HL-60/S4 treated with retinoic acid at 250 ng/mL for 4 days and 3 days (cell line): ENCODE measurements around the gene VOPP1.

Experiments used
- in situ Hi-C: fragments of 300-500 bp; cut with MboI; formaldehyde crosslinking; loops from 2 replicates; pipeline ENCODE4 v1.7.0; 2022; ENCODE audit warnings: low sequenced_read_pairs

Gene VOPP1

DNA sequence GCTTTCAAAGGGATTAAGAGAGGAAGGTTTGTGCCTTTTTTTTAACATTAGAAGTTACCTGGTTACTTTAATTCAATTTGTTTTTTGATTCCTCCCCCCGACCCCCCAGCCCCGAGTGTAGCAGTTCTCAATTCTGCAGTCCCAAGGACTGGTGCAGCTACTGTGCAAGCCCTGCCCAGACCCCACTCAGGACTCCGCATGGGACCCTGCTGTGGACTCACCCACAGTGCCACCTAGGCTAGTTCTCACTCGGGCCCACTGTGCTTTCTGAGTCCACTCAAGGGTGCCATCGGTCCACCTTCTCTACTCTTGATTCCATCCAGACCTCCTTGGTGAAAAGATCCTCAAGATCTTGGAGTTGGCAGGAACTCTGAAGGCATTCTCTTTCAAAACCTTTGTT, 77.4 kb downstream of the VOPP1 start:
- in situ Hi-C loops = no loop called here

DNA sequence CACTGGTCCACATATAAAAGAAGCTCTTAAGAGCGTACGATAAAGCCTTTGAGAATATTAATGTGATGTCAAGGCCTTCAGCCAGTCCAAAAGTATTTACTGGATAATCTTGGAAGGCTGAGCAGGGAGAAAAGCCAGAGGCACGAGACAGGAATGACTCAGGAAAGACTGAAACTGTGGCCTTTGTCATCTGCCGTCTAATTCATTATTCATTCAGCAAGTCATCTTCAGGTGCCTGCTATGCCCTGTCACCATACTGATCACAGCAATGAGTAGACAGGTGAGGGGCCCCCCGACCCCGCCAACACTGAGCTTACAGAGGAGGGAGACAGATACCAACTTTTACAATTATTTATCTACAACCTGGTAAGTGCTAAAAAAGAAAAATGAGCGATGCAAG, 78.9 kb downstream of the VOPP1 start:
- in situ Hi-C loops = no loop called here

DNA sequence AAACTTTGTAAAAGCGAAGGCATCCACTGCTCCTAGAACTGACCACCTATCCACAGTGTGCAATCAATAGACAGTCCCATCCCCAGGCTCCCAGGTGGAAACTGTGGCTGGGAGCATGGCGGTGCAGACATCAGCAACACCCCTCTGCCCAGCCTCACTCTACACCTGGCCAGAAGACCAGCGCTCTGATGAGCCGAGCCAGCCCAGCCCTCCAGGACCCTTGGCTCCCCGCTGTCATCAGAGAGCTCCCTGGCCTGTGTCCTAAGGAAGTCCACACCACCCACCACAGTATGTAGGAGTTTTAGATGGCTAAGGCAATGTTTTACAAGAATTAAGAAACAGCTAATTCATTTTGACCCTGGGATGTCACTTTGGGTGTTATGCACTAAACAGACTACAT, 81.0 kb downstream of the VOPP1 start:
- in situ Hi-C loops = no loop called here

DNA sequence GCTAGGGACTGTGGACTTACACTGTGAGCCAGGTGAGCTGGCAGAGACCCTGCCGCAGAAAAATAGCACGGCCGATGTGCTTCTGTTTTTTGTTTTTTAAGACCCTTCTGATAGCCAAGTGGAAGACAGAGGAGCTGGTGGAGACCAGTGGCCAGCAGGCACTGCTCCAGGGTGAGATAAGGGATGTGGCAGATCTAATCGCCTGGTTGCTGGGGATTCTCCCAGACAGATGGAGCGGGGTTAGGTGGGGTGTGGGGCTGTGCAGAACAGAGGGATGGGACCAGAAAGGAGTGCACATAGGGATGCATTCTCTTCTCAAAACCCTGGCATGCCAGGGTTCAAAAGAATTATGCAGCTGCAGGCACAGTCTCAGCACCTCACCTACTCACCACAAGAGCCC, 82.2 kb downstream of the VOPP1 start:
- in situ Hi-C loops = no loop called here

DNA sequence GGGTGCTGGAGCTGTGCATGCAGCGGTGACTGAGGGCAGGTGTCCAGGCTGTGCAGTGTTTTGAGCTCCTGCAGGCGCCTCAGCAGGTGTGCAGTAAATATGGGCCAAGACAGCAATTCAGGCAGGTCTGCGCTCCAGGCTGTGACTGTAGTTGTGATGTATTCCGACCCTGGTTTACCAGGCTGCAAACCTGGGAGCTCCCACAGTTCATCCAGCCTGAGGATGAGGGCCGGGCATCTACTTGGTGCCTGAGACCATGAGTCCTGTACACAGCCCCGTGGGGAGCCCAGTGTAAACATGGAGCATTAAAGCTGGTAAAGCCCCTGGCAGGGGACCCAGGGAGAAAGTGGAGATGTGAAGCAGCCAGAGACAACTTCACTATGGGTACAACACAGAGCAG, 82.8 kb downstream of the VOPP1 start:
- in situ Hi-C loops = no loop called here

DNA sequence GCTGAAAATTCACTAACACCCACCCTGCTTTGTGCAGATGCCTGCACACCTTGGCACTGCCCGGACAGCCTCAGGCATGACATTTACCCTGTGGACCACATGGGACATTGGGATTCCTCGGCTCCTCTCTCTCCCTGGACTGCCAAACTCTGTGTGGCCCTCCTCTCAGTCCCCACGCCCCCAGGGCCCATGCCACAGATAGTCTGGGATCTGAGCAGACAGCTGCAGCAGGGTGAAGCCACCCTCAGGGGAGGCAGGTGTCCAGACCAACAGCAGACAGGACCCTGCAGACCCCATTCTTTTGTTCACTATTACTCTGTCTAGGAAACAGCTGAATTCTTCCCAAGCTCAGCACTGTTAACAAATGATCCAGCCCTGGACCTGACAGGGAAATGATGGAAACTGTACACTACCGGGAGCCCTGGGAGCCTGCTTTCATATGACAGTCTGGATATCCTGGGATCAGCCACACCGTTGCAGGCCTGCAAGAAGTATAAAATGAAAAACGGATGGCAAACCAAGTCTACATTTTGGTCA, 83.4 kb downstream of the VOPP1 start:
- in situ Hi-C loops = no loop called here

DNA sequence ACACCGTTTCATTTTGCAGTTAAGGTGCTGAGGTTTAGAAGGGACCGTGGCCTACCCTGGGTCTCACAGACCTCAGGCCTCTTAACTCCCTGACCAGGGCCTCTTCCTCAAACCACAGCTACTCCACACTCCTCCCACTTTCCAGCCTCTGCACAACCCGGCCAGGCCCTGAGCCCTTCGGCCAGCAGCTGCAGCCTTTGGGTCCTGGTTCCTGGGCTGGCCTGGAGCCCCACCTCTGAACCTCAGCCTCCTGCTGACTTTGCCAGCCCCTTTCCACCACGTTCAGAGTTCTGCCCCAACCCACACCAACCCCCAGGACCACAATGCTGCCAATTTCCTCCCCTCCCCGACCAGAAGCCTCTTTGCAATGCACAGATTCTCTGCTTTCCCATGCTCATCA, 84.1 kb downstream of the VOPP1 start:
- in situ Hi-C loops = no loop called here

DNA sequence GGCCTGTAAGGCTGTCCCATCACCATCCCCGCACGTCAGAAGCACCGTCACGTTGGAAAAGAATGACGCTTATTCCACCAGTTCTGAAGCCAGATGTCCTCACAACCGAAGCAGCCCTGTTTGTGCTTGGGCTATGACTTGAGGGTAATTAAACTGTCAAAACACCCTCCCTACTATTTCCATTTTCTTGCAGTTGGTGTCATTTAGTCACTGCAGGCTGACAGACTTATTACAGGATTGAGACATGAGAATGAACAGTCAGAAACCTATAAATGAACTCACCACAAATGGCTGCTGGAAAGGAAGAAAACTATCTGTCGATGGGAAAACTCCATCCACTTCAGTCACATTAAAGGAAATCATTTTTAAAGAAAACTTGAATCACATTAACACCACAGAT, 85.3 kb downstream of the VOPP1 start:
- in situ Hi-C loops = no loop called here

DNA sequence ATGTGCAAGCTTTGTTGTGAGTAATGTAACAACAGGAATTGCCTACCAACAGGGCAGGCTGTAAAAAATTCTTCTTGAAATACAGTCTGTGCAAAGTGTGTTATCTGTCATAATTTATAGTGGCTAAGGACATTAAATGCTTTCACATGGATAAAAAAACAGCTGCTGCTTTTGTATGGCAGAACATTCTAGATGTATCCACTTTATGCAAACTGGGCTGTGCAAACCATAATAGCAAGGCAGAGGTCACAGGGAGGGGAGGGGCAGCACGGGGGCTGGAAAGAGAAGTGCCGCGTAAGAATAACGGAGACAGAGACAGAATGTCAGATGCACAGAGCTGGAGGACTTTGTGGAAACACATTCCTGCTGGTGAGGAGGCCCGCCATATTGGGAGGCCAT, 86.1 kb downstream of the VOPP1 start:
- in situ Hi-C loops = no loop called here

DNA sequence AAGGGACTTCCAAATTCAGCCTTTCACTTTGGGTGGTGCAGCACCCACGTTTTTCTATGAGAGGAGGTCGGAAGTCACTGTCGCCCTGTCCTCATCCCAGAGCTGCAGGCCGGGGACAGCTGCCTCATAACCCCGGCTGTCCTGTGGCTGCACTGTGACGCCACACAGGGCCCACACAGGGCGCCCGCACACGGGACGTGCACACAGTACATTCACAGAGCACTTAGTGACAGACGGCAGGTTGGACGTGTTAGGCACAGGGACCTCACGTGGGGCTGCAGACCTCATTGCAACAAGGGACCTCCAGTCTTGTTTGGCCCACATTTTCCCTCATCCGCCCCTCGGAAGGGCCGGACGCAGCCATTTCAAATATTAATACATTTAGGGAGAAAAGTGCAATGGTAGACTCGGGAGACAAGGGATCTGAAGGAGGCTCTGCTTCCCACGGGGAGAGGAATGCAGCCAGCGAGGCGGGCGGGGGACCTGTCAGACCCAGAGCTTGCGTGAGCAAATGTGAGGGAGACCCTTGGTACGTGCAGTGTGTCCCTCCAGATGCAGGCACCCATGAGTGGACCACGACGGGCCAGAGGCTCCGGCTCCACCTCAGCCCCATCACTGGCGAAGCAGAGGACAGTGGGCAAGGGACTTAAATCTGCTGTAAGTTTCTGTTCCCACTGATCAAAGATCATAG, 86.7 kb downstream of the VOPP1 start:
- in situ Hi-C loops = no loop called here

DNA sequence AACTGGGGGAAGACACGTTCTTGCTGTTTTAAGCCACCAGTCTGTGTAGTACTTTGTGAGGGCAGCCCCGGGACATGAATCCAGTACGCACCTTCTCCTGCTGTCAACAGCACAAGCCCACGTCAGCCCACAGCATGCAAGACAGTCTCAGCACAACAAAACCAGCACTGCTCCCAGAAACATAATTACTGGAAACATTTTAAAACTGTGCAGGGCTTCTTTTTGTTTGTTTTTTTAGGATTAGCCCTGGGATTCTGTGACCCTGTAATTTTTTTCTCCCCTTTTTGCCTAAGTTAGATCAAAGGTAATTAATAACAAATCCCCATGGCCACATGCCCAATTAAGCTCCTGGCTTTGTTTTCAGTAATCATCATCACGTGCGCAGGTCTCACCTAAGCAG, 87.5 kb downstream of the VOPP1 start:
- in situ Hi-C loops = no loop called here

DNA sequence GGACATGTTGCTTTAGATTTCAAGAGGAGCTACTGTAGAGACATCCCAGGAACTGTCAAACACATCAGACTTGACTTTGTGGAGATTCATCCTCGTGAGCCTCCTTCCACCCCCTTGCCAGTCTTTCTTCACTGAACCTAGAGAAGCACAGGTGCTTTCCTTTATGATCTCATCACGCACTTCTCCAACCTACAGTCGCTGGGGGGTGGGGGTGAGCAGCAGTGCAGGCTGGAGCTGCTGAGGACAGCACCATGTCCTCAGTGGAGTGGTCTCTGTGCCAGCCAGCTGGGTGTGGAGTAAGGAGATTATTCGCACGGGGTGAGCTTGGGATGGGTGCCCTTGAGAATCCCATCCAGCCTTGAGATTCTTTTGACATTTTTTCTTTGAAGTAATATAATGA, 88.1 kb downstream of the VOPP1 start:
- in situ Hi-C loops = no loop called here

DNA sequence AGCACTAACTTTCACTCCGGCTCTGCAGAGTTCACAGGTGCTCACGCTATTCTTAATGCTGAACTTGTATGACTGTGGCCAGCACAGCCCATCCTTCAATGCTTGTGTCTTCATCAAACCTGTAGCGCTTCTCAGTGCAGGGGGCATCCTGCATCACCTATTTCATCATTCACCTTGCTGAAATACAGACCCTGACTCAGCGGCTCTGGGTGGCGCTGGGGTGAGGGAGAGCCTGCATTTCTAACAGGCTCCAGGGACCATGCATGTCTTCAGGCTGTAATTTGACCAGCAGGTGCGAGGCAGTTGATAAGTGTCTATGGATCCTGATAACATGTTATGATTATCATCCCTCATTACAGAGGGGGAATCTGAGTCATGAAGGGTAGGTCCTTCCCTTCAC, 89.3 kb downstream of the VOPP1 start:
- in situ Hi-C loops = no loop called here

DNA sequence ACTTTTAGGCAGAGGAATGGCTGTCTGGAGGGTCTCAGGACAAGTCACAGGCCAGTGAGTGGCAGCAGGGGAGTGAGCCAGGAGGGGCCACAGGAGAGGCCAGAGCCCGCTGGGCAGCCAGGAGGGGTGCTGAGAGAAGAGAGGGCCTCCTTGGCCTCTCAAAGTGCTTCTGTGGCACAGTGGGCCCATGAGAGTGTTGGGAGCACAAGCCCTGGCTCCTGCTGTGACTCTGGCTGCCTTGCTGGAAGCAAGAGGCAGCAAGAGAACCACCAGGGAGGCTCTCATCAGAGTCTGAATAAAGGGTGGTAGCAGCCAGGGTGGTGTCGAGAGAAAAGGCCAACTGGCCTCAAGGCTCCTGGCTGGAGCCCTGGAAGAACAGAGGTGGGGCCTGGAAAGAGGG, 91.1 kb downstream of the VOPP1 start:
- in situ Hi-C loops = no loop called here

DNA sequence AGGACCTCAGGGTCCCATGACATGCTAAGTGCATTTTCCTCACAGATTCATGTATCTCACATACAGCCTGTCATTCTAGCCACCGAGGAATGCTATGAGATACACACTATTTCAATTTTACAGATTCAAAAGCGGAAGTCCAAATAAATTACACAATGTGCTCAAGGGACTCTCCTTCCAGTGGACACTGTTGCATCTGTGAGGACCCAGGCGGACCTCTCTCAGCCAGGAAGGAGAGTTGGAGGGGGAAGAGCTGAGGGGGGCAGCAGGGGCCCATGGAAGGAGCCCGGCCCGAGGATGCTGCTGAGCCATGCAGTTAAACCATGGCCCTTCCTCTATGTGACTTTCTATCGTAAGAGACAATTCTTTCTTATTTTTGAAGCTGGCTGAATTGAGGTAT, 93.6 kb downstream of the VOPP1 start:
- in situ Hi-C loops = no loop called here

DNA sequence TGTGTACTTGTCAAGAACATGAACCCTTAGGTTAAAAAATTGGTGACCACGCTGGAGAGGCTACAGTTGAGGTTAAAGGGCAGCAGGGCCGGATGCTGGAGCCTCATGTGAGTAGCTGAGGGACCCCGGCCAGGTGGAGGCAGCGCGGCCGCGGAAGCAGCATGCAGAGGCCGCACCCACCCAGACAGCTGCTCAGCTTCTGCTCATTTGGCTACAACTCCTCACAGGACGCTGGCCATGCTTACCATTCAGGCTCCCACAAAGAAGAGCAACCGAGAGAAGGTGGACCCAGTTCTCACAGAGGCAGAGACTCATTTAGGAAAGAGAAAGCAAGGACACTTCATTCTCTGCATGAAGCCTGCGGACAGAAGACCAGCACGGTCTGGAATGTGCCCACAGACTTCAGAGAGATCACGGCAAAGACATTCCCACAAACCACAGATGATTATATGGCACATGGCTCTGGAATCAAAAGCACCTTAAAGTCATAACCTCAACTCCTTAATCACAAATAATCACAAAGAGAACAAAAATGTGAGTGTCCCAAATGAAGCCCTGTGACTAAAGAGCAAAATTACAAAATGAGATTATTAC, 94.4 kb downstream of the VOPP1 start:
- in situ Hi-C loops = no loop called here

DNA sequence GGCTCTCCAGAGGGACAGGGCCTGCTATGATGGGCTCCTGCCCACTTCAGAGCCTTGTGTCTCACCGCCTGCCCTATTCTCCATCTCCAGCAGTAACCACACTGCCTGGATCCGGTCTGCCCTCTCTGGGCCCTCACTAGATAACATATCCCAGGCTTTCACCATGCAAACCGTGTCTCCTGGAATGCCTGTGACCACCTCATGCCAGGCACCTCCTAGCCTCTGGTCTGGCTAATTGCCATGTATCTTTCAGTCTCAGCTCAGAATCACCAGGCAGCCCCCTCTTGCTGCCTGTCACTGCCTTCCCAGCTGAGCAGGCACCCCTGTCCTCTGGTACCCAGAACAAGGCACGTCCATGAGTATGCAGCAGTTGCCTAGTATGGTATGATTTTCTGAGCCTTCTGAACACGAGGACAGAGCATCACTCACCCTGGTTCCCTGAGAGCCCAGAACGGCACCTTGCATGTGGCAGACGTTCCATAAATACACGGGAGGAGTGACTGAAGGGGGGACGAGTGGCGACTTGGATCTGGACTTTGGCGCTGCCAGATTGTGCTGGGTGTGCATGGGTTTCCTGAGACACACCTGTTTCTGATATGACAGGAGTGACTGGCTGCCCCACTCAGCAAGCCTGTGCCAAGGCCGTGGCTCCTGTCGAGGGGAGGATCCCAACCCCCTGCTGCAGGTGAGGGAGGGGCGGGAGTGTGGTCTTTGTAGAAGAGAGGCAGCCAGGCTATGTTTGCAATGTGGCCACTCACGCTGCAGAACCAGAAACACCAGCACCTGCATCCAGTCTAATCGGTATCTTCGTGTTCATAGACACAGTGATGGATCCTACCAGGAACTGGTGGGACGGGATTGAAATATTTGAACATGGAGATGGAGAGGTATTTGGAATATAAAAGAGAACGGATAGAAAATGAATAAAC, 95.2 kb downstream of the VOPP1 start:
- in situ Hi-C loops = no loop called here

DNA sequence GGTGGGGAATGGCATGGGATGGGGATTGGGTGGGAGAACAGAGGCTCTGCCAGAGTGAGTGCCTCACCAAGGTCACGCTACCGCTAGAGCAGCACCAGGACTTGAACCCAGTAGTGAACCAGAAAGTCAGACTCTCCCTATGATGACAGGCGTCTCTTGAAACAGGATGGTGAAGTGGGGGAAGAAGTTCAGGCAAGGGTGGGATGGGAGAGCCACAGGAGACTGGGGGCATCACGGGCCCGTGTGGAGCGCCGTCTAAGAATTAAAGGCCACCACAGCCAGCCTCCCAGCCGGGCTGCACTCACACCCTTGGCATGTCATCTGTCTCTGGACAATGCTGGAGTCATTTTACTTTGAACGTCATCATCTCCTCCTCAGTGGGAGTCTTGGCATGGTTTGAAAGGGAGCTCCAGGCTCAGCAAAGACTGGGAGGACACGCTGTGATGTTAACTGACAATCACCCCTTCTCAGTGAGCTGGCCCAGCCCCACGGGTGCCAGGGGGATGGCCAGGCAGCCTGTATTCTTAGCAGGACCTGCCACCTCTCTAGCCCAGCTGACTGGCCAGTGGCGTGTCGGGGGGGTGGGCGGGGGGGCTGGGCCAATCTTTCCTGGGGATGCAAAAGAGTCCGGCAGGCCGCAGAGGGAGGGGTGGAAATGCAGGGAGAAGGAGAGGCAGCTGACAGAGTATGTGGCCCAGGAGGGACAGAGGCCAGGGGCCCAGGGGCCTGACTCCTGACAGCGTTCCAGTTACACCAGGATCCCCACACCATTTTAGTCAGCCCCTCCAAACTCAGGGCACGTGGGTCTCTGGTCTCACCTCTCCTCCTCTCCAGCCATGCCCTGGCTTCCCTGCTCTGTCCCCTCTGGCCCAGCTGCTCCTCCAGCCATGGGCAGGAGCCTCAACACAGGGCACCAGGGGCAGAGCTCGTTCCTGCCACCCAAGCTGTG, 96.2 kb downstream of the VOPP1 start:
- in situ Hi-C loops = no loop called here

DNA sequence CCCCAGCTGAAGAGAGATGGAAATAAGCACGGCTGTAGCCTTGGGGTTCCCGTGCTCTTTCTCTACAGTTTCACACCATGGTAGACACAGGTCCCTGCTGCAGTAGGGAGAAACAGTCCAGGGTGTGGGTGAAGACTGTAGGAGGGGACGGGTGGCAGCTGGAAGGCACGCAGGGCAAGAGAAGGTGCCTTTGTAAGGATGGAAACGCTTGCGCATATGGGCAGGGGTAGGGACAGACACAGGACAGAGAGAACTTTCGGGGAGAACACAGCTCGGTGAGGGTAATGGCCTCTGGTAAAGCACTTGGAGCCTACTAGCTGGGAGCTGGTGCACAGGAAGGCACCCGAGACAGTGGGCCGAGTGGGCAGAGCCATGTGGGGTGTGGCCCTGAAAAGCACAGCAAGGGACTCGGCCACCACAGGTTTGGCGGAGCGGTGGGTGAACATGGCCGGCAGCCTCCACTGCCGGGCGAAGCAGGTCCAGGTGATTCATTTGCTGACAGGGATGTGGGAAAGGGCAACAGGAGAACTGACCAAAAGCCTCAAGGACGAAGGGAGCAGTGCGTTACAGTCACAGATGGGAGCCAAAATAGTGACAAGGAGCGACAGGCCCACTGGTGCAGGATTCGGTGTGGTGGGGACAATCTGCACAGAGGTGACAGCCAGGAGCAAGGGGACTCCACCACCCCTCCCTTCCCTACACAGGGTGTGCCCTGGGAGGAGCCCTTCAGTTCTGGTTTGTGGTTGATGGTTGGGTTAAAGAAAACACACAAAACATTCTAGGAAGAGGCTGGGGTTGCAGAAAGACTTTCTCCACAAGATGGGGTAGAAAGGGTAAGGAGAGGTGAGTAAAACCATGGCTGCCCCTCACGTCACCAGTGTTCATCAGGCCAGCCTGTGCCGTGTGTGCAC, 97.1 kb downstream of the VOPP1 start:
- in situ Hi-C loops = no loop called here

DNA sequence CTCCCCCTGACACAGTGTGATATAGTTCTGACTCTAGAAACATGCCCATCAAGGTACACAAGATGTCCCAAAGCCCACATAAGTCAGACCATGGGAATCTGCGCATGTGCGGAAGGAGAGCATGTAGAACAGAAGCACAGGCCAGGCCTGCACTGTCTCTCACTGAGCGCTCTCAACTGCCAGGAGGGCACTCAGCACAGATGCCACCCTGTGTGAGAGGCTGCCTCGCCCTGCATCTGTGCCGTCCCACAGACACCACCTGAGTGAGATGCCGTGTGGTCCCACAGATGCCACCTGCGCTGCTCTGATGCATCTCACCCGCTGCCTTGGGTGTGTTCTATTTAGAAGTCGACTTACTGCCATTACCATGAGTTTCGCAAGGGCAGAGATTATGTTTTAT, 98.4 kb downstream of the VOPP1 start:
- in situ Hi-C loops = no loop called here
